ENCODE data around the gene S1PR3. TPM values are rescaled to one million over a fixed set of nuclear protein-coding genes. Genes with fewer than 3 reads are reported as not detected.

S1PR3 gene
- total RNA-seq, 1 donor from 2014 or later: 3.4 TPM

- no peak overlapping the region for H3K27ac Mint-ChIP-seq
- H3K27me3 Mint-ChIP-seq: peaks cover 37% of the 10 kb centered on the region
- no peak for DNase-seq
- H3K36me3 Mint-ChIP-seq (ENCODE audit: low read depth): no peaks in the 10 kb centered on the region
- peak overlapping the region; percentile 52 for H3K4me3 Mint-ChIP-seq
- intact Hi-C loops (cut with micrococcal nuclease): no loop called here
- H3K4me1 Mint-ChIP-seq: peaks cover 22% of the 10 kb centered on the region
- no peaks in the 10 kb centered on the region for H3K9me3 Mint-ChIP-seq
These were observed 571 bp upstream of the S1PR3 start for GRCh38 chr9:88990729-88991065.

DNA sequence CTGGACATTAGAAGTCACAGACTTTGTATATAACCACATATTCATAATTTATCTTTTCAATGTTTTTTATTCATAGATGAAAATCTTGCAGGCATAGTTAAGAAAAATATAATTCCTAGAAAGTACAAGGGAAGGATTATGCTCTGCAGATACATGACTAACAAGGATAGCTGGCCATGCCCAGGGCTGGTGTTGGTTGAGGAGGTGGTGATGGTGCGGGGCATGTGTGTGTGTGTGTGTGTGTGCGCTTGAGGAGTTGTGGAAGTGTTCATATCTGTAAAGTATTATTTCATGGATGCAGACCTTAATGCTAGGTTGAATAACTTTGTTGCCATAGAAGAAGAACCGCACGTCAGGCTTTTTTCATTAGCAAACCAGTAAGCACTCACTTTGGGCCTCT, 1.3 kb downstream of the S1PR3 start:
- intact Hi-C loops (cut with micrococcal nuclease): no loop called here
- Mint-ChIP-seq H3K4me1 (peaks cover 22% of the 10 kb centered on the region), H3K27me3 (peaks cover 34% of the 10 kb centered on the region), H3K4me3 (peak overlapping the region; percentile 71), H3K36me3 (ENCODE audit: low read depth) (no peaks in the 10 kb centered on the region), H3K27ac (no peak overlapping the region), H3K9me3 (no peaks in the 10 kb centered on the region)
- no peak for DNase-seq

DNA sequence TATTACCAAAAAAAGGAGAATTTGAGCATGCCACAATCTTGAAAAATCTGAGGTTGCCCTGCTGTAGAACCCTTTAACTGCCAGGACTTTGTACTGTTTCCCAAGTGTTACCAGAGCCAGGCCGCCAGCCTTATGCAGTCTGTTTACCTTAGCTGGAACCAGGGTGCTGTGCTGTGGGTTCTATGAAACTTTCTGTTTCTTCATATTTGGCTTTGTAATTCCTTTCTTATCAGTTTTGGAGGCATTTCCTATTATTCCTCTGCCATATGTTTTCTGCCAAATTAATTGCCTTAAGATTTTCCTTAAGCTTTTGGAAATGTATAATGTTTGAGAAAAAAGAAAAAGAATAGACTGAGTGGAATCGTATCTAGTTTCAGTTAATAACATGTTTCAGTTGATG, 2.1 kb downstream of the S1PR3 start:
- Mint-ChIP-seq H3K4me3 (no peak overlapping the region), H3K36me3 (ENCODE audit: low read depth) (no peaks in the 10 kb centered on the region), H3K4me1 (peaks cover 21% of the 10 kb centered on the region), H3K27ac (no peak overlapping the region), H3K27me3 (peaks cover 33% of the 10 kb centered on the region), H3K9me3 (no peaks in the 10 kb centered on the region)
- DNase-seq: no peak
- intact Hi-C loops (cut with micrococcal nuclease): no loop called here

- Mint-ChIP-seq H3K4me3 (no peak overlapping the region), H3K27ac (no peak overlapping the region), H3K4me1 (peaks cover 14% of the 10 kb centered on the region), H3K9me3 (no peaks in the 10 kb centered on the region), H3K27me3 (peaks cover 29% of the 10 kb centered on the region), H3K36me3 (ENCODE audit: low read depth) (no peaks in the 10 kb centered on the region)
- intact Hi-C loops (cut with micrococcal nuclease): no loop called here
- DNase-seq: no peak
These were observed 2.7 kb downstream of the S1PR3 start for GRCh38 chr9:88993871-88994460.

DNA sequence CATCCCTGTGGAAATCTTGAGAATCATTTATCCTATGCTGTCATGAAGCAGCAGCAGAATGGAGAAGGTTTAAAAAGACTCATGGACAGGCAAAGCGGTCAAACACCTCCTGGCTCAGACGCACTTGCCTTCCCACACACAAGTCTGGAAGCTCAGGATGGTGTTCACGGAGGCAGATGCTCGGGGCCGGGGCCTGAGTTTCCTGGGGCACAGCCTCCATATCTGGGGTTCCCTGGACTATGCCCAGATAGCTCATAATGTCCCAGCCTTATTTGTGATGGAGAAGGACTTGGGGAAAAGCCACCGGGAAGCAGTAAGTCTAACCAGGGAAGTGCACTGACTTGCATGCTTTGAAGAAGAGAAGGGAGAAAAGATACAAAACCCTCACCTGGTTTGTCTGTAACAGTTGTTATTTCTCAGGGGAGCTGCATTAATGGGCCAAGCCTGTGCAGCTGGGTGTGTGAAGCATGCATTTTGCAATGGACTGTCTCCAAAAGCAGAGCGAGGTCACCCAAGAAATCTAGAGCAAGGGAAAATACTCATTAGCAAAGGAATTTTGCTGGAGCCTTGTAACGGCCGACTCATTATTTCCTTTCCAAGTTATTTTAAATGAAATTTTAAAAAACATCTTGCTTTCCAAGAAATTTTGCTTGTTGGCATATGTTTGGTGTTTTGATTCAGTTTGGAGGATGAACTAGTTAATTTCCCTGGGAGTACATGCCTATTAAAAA, 3.4 kb downstream of the S1PR3 start:
- H3K9me3 Mint-ChIP-seq: no peaks in the 10 kb centered on the region
- H3K4me3 Mint-ChIP-seq: no peak overlapping the region
- DNase-seq: no peak
- H3K4me1 Mint-ChIP-seq: peaks cover 8% of the 10 kb centered on the region
- intact Hi-C loops (cut with micrococcal nuclease): no loop called here
- peaks cover 25% of the 10 kb centered on the region for H3K27me3 Mint-ChIP-seq
- H3K36me3 Mint-ChIP-seq (ENCODE audit: low read depth): no peaks in the 10 kb centered on the region
- H3K27ac Mint-ChIP-seq: no peak overlapping the region

DNA sequence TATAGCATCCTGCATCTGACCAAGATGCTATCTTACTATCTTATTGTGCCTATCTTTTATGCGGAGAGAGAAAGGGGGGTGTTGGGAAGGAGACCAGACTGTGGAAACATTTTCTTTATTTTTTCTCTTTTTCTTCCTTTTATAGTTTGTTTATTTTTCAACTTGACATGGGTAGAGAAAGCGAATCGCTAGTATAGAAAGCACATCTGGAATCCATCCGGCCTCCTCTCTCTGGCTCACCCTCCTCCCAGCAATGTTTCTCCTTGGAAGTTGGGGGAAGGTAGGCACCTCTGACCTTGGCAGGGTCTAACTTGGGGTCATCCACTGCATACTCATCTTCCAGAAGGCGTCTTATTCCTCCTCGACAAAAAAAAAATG, 3.9 kb downstream of the S1PR3 start:
- H3K4me1 Mint-ChIP-seq: peaks cover 5% of the 10 kb centered on the region
- intact Hi-C loops (cut with micrococcal nuclease): no loop called here
- DNase-seq: no peak
- peaks cover 25% of the 10 kb centered on the region for H3K27me3 Mint-ChIP-seq
- H3K4me3 Mint-ChIP-seq: no peak overlapping the region
- no peaks in the 10 kb centered on the region for H3K36me3 Mint-ChIP-seq (ENCODE audit: low read depth)
- H3K27ac Mint-ChIP-seq: no peak overlapping the region
- no peaks in the 10 kb centered on the region for H3K9me3 Mint-ChIP-seq

GRCh38 chr9:88995627-88996026, 4.4 kb downstream of the S1PR3 start:
- Mint-ChIP-seq H3K27ac (no peak overlapping the region), H3K4me3 (no peak overlapping the region), H3K4me1 (peaks cover 3% of the 10 kb centered on the region), H3K9me3 (no peaks in the 10 kb centered on the region), H3K27me3 (peaks cover 25% of the 10 kb centered on the region), H3K36me3 (ENCODE audit: low read depth) (no peaks in the 10 kb centered on the region)
- intact Hi-C loops (cut with micrococcal nuclease): no loop called here
- no peak for DNase-seq

- H3K4me1 Mint-ChIP-seq: peaks cover 7% of the 10 kb centered on the region
- no peaks in the 10 kb centered on the region for H3K9me3 Mint-ChIP-seq
- no peak overlapping the region for H3K4me3 Mint-ChIP-seq
- no peak overlapping the region for H3K27ac Mint-ChIP-seq
- H3K36me3 Mint-ChIP-seq (ENCODE audit: low read depth): no peaks in the 10 kb centered on the region
- peaks cover 23% of the 10 kb centered on the region for H3K27me3 Mint-ChIP-seq
- intact Hi-C loops (cut with micrococcal nuclease): no loop called here
- DNase-seq: no peak
These were observed 5.0 kb downstream of the S1PR3 start for GRCh38 chr9:88996046-88996920.

DNA sequence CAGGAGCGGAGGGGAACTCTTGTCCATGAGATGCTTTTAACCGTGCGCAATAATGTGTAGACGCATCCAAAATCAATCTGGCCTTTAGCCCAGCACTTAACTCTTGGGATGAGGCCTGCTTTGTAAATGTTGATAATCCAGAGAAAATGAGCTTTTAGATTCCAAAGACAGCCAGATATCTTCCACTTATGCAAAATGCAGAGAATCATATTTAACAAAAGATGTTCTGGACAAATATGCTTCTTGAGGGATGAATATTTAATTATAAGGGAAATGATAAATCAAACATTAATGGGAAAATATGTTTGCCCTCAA, 5.6 kb downstream of the S1PR3 start:
- no peaks in the 10 kb centered on the region for H3K9me3 Mint-ChIP-seq
- H3K36me3 Mint-ChIP-seq (ENCODE audit: low read depth): no peaks in the 10 kb centered on the region
- peaks cover 23% of the 10 kb centered on the region for H3K27me3 Mint-ChIP-seq
- DNase-seq: no peak
- no peak overlapping the region for H3K27ac Mint-ChIP-seq
- H3K4me1 Mint-ChIP-seq: peaks cover 5% of the 10 kb centered on the region
- H3K4me3 Mint-ChIP-seq: no peak overlapping the region
- intact Hi-C loops (cut with micrococcal nuclease): no loop called here

- Mint-ChIP-seq H3K9me3 (no peaks in the 10 kb centered on the region), H3K4me3 (no peak overlapping the region), H3K27ac (no peak overlapping the region)
These were observed 6.4 kb downstream of the S1PR3 start for GRCh38 chr9:88997646-88998045.

DNA sequence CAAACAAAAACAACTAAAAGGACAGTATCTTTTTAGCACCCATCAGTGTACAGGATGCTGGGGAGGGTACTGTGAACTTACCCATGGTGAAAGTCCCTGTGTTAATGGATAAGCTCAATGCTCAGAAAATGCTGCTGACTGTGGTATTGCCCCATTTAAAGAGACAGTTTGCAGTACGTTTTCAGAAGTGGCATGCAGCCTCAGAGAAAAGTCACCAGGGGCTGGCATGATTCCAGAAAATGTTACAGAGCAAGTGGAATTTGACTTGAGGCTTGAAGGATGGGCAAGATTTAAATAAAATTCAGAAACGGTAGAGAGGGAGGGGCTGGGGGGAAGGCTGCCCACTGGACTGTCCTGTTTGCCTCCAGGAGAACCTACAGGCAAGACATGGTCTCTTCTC, 7.2 kb downstream of the S1PR3 start:
- H3K9me3 Mint-ChIP-seq: no peaks in the 10 kb centered on the region
- intact Hi-C loops (cut with micrococcal nuclease): no loop called here
- no peak for DNase-seq
- H3K4me1 Mint-ChIP-seq: peaks cover 4% of the 10 kb centered on the region
- peaks cover 15% of the 10 kb centered on the region for H3K27me3 Mint-ChIP-seq
- no peak overlapping the region for H3K4me3 Mint-ChIP-seq
- H3K27ac Mint-ChIP-seq: no peak overlapping the region
- no peaks in the 10 kb centered on the region for H3K36me3 Mint-ChIP-seq (ENCODE audit: low read depth)

More at GRCh38 chr9:88997646-88998045, 6.4 kb downstream of the S1PR3 start:
- DNase-seq: no peak
- Mint-ChIP-seq H3K27me3 (peaks cover 19% of the 10 kb centered on the region), H3K4me1 (peaks cover 4% of the 10 kb centered on the region), H3K36me3 (ENCODE audit: low read depth) (no peaks in the 10 kb centered on the region)
- intact Hi-C loops (cut with micrococcal nuclease): no loop called here

GRCh38 chr9:88998911-88999310, 7.6 kb downstream of the S1PR3 start:
- peaks cover 16% of the 10 kb centered on the region for H3K27me3 Mint-ChIP-seq
- H3K36me3 Mint-ChIP-seq (ENCODE audit: low read depth): no peaks in the 10 kb centered on the region
- H3K4me1 Mint-ChIP-seq: peaks cover 4% of the 10 kb centered on the region
- H3K9me3 Mint-ChIP-seq: no peaks in the 10 kb centered on the region
- no peak overlapping the region for H3K4me3 Mint-ChIP-seq
- intact Hi-C loops (cut with micrococcal nuclease): no loop called here
- H3K27ac Mint-ChIP-seq: no peak overlapping the region
- DNase-seq: no peak

GRCh38 chr9:89000371-89000781, 9.1 kb downstream of the S1PR3 start:
- peaks cover 4% of the 10 kb centered on the region for H3K4me1 Mint-ChIP-seq
- no peaks in the 10 kb centered on the region for H3K9me3 Mint-ChIP-seq
- H3K4me3 Mint-ChIP-seq: no peak overlapping the region
- no peaks in the 10 kb centered on the region for H3K36me3 Mint-ChIP-seq (ENCODE audit: low read depth)
- no peak for DNase-seq
- intact Hi-C loops (cut with micrococcal nuclease): loop anchor here (2.0 kb wide), 1 partner anchor 336 kb away; no protein-coding TSS in a partner anchor
- H3K27me3 Mint-ChIP-seq: peaks cover 16% of the 10 kb centered on the region
- no peak overlapping the region for H3K27ac Mint-ChIP-seq
